Left ventricle myocardium inferior (tissue), 1 donor: ENCODE measurements around the gene LRIG3. TPM values are rescaled to one million over a fixed set of nuclear protein-coding genes. Genes with fewer than 3 reads are reported as not detected.

Experiments
- DNase-seq: peaks from one replicate; pipeline ENCODE4 v3.0.0-alpha.2; 2020
- H3K27ac ChIP-seq: fragments of 200-600 bp; replicated peaks from 2 replicates; pipeline ENCODE4 v1.8.0; 2021
- H3K27me3 ChIP-seq: fragments of 200-600 bp; 2 replicates; pipeline ENCODE4 v1.8.0; 2021; ENCODE audit warnings: low read depth
- H3K36me3 ChIP-seq: fragments of 200-600 bp; 2 replicates; pipeline ENCODE4 v1.8.0; 2021
- H3K4me1 ChIP-seq: fragments of 200-600 bp; 2 replicates; pipeline ENCODE4 v1.8.0; 2021
- H3K4me3 ChIP-seq: fragments of 200-600 bp; 2 replicates; pipeline ENCODE4 v1.8.0; 2021; ENCODE audit warnings: mild to moderate bottlenecking, moderate library complexity
- H3K9me3 ChIP-seq: fragments of 200-600 bp; replicated peaks from 2 replicates; pipeline ENCODE4 v1.8.0; 2021
- intact Hi-C: fragments of 100-400 bp; cut with micrococcal nuclease; formaldehyde crosslinking; loops from one replicate; pipeline ENCODE4 v1.11.0; 2022
- total RNA-seq: library from RNA; stranded (reverse); fragmentation: NEBNext Ultra II Directional; extraction: Animal tissue kit (Norgen Biotek cat#: 25700); gene quantifications from one replicate; pipeline ENCODE4 v1.2.1, GENCODE V29; 2021
- TF ChIP-seq, protein P1 (sequence below): fragments of 200-600 bp; IDR thresholded peaks from 2 replicates; pipeline ENCODE4 v1.8.0; 2021; ENCODE audit warnings: antibody characterized with exemption, mild to moderate bottlenecking, borderline replicate concordance
- donor health status: DM: no; HTN: yes; CAD: no; lungs with severe emphysema.

The LRIG3 gene
- total RNA-seq, 1 donor from 2014 or later = 4.5 TPM

DNA sequence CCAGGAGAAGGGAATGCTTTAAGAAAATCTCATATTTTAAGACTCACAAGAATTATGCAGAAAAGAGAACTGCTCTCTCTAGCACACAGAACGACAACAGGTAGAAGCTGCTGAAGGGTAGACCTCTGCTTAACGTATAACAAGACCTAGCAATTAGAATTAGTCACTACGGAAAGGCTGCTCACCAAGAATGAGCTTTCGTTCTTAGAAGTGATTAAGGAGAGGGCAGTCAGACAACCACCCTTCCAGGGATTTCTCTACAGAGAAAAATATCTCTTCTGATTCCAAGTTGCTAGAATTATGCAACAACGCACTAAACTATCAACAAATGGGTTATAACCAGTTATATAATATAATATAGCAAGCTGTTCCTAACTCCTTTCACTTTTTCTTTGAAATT is 18.6 kb downstream of the LRIG3 start:
- DNase-seq = no peak
- peaks cover 14% of the 10 kb centered on the region for H3K4me1 ChIP-seq
- intact Hi-C loops = no loop called here
- H3K27ac ChIP-seq = no peak overlapping the region
- H3K27me3 ChIP-seq = no peaks in the 10 kb centered on the region
- TF ChIP-seq, protein P1, sequence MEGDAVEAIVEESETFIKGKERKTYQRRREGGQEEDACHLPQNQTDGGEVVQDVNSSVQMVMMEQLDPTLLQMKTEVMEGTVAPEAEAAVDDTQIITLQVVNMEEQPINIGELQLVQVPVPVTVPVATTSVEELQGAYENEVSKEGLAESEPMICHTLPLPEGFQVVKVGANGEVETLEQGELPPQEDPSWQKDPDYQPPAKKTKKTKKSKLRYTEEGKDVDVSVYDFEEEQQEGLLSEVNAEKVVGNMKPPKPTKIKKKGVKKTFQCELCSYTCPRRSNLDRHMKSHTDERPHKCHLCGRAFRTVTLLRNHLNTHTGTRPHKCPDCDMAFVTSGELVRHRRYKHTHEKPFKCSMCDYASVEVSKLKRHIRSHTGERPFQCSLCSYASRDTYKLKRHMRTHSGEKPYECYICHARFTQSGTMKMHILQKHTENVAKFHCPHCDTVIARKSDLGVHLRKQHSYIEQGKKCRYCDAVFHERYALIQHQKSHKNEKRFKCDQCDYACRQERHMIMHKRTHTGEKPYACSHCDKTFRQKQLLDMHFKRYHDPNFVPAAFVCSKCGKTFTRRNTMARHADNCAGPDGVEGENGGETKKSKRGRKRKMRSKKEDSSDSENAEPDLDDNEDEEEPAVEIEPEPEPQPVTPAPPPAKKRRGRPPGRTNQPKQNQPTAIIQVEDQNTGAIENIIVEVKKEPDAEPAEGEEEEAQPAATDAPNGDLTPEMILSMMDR = no peak
- no peak overlapping the region for H3K4me3 ChIP-seq
- H3K9me3 ChIP-seq = no peaks in the 10 kb centered on the region
- H3K36me3 ChIP-seq = peaks cover 21% of the 10 kb centered on the region

DNA sequence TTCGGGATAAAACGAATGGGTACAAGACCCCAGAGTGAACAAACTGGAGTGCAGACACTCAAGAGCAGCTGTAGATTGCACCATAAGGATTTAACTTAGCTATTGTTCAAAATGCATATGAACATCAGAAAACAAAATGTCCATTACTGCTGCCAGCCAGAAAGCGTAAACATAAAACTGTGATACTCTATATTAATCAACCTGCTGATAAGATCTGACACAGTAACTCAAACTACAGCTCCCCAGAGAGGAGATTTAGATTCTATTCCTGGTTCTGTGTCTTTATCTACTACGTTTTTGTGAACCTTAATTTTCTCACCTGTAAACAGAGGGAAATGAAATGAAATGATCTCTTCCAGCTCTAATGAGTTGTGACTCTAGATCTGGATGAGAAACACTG is 22.3 kb downstream of the LRIG3 start:
- H3K9me3 ChIP-seq = no peaks in the 10 kb centered on the region
- no peaks in the 10 kb centered on the region for H3K27me3 ChIP-seq
- intact Hi-C loops = no loop called here
- DNase-seq = no peak
- no peaks in the 10 kb centered on the region for H3K36me3 ChIP-seq
- no peak overlapping the region for H3K4me3 ChIP-seq
- peaks cover 44% of the 10 kb centered on the region for H3K4me1 ChIP-seq
- TF ChIP-seq, protein P1 = no peak
- H3K27ac ChIP-seq = no peak overlapping the region

DNA sequence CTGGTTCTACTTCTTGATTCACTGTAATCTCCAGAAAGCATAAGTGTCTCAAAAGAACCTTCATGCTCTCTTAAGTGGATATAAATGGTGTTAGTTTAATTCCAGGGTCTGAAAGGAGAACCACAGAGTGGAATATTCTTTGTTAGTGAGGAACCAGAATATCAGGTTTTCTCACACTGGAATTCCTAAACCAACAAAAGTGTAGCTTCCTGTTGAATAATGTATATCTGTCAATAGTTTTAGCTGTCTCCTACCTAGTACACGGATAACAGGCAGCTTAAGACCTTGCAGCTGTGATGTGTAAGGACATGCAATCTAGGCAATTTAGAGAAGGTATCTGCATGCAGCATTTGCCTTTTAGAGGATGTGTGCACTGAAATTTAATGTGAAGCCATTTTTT is 24.0 kb downstream of the LRIG3 start:
- Histone ChIP-seq H3K4me1 (peaks cover 44% of the 10 kb centered on the region), H3K27me3 (no peaks in the 10 kb centered on the region), H3K9me3 (no peaks in the 10 kb centered on the region), H3K4me3 (no peak overlapping the region), H3K36me3 (no peaks in the 10 kb centered on the region), H3K27ac (no peak overlapping the region)
- intact Hi-C loops = no loop called here
- TF ChIP-seq, protein P1 = no peak
- no peak for DNase-seq

DNA sequence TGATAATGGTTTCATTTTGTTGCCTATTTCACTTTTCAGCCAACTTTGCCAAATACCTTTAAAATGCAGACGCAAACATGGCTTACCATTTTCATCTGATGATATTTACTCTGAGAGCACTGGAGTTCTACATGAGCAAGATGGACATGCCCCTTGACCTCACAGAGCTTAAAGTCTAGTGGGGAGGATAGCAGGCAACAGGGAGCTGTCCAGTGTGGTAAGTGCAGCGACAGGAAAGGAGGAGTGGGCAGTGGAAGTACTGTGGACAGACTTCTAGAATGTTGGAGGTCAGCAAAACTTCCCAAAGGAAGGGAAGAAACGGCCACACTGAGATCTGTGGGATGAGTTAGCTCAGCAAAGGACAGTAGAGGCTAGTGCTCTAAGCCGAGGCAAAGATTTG is 25.3 kb downstream of the LRIG3 start:
- Histone ChIP-seq H3K9me3 (no peaks in the 10 kb centered on the region), H3K27ac (no peak overlapping the region), H3K4me3 (no peak overlapping the region), H3K36me3 (peaks cover under 1% of the 10 kb centered on the region), H3K27me3 (no peaks in the 10 kb centered on the region), H3K4me1 (peaks cover 44% of the 10 kb centered on the region)
- TF ChIP-seq, protein P1 = no peak
- DNase-seq = no peak
- intact Hi-C loops = no loop called here

DNA sequence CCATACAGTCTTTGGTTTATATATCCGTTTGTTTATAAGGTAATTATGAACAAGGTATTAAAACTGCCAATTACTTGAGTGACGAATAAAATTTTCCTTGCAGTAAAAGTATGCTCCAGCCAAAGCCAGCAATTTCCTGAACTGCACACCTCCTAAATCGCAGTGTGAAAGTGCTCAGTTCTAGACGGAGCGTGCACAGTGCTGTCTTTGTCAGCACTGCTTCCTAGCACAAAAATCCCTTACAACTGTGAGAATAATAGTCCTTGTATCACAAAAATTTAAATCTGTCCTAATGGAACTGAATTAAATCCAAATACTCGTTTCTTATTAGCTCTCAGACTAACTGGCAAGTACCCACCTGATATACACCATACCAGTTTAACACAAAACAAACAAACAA is 26.3 kb downstream of the LRIG3 start:
- H3K4me1 ChIP-seq = peaks cover 44% of the 10 kb centered on the region
- no peaks in the 10 kb centered on the region for H3K9me3 ChIP-seq
- H3K36me3 ChIP-seq = peaks cover 10% of the 10 kb centered on the region
- H3K4me3 ChIP-seq = no peak overlapping the region
- H3K27me3 ChIP-seq = no peaks in the 10 kb centered on the region
- no peak for DNase-seq
- TF ChIP-seq, protein P1 = no peak
- no peak overlapping the region for H3K27ac ChIP-seq
- intact Hi-C loops = no loop called here

DNA sequence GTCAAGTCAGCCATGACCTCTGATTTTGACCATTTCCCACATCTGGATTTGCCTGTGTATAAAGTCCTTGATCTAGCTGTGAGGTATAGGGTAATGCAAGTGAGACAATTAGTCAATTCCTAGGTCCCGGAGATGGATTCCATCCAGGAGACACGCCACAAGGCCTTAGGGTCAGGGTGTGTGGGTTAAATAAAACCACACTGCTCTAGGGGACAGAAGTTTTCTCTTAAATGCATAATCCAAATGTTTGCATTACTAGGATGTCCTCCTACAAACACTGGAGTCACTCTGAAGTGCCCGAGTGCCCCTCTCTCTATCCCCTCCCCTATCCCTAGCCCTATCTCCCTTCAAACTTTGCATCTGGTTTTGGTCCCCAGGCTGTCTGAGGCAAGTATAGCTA is 26.8 kb downstream of the LRIG3 start:
- intact Hi-C loops = no loop called here
- peaks cover 16% of the 10 kb centered on the region for H3K36me3 ChIP-seq
- no peaks in the 10 kb centered on the region for H3K9me3 ChIP-seq
- DNase-seq = no peak
- H3K27me3 ChIP-seq = no peaks in the 10 kb centered on the region
- H3K4me3 ChIP-seq = no peak overlapping the region
- TF ChIP-seq, protein P1 = no peak
- H3K27ac ChIP-seq = no peak overlapping the region
- peaks cover 47% of the 10 kb centered on the region for H3K4me1 ChIP-seq
